Left kidney (tissue), 2 donors: ENCODE data around the gene SRM. TPM values are rescaled to one million over a fixed set of nuclear protein-coding genes. Genes with fewer than 3 reads are reported as not detected.
"Not testable (repeated sequence)": the region's sequence is repeated elsewhere in the genome, so short reads cannot be mapped to it uniquely, and the experiment has no call there.

Source experiments
- DNase-seq: peaks from one replicate; pipeline ENCODE4 v3.0.0-alpha.2; 2013
- polyA plus RNA-seq: library from polyadenylated mRNA; unstranded; fragments of 120-200 nt; gene quantifications from one replicate; pipeline ENCODE4 v1.2.1, GENCODE V29; 2013; ENCODE audit not compliant: insufficient read length

SRM gene
- polyA plus RNA-seq, 1 donor, result 41.3 TPM

DNA sequence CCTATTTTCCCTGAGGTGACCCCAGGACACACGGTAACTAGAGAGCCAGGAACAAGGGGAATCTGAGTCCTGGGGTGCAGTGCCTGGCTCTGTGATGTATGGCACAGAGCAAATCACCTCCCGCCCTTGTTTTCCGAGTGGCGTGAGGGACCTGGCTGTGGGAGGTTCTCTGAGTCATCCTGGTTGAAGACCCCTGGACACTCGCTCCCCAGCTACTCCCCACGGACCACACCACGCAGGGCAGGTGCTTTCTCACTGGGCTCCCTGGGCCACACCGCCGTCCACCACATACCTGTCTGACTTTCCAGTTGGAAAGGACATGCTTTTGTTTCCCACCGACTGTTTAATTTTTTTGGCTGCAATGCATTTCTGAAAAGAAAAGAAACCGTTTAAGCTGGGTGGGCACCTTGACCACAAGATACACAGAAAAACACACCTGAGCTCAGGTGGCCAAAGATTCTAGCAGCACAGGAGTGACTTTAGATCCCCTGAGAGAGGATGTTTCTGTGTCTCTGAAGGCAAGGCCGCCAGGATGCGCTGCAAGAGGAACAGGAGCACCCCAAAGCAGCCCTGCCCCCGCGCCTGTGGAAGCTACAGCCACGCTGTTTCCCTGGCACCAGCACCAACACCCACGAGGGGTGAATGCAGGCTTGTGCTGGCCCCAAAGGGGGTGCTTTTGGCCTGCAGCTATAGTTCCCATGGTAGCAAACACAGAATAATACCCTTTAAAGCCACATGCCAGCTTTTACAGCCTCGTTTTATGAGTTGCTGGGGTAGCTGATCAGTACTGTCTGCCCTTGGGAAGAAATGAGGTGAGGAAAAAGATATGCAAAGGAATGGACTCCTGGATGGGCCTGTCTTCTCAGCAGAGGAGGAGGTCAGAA, 8.1 kb upstream of the SRM start:
- DNase-seq, result no peak

DNA sequence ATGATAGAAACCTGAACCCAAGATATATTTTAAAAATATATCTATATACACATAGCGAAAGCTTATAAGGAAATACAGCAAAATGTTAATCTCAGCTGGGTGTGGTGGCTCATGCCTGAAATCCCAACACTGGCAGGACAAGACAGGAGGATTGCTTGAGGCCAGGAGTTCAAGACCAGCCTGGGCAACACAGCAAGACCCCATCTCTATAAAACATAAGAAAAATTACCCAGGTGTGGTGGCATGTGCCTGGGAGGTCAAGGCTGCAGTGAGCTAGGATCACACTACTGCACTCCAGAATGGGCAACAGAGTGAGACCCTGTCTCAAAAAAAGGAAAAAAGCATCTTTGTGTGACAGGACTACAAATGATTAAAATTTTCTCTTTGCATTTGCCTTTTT, 6.0 kb upstream of the SRM start:
- no peak for DNase-seq

DNA sequence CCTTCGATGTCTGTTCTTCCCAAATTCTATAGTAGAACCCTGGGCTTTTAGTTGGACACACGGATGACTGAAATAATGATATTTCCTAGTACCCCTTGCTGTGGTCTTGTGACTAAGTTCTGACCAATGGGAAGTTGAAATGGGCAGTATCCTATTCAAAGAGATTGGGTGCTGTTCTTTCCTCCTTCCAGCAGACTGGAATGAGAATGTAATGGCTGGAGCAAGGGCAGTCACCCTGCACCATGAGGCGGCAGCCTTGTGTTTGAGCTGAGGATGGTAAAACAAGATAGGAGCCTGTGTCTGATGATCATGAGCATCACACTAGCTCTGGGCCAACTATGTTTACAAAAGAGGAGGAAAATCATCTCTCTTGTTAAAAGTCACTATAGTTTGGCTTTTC, 5.1 kb upstream of the SRM start:
- DNase-seq, result no peak

DNA sequence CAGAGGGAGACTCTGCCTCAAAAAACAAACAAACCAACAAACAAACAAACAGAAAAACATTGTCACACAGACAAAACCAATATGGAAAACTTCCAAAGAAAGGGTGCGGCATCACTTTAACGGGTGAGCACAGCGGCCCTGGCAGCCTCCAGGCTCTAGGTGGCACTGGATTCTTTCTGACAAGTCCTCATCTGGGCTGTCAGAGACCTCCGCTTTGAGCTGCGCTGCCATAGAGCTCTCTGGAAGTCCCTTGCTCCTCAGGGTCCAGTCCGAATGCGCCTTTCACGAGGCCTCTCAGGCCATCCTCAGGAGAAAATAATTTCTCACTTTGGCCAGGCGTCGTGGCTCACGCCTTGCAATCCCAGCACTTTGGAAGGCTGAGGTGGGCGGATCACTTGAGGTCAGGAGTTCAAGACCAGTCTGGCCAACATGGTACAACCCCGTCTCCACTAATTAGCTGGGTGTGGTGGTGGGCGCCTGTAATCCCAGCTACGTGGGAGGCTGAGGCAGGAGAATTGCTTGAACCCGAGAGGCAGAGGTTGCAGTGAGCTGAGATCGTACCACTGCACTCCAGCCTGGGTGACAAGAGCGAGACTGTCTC, 4.2 kb upstream of the SRM start:
- not testable (repeated sequence) for DNase-seq

DNA sequence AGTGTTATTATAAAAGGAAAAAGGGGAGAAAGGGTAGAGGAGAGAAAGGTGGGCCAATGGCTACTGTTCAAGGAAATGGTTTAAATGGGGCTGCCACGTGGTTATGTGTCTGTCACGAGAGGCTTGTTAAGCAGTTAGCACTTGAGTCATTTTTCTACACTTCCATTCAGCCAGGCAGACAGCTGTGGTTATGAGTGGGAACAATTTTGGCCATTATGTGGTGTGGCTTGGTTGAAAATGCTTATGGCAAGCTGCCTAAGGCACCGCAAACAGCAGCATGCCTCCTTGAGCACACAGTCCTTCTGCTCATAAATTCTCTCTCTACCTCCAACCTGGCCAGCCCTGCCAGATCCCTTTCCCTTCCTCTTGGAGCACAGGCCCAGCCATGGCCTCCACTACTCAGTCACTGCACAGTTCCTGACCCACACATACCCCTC, 3.2 kb upstream of the SRM start:
- no peak for DNase-seq

DNA sequence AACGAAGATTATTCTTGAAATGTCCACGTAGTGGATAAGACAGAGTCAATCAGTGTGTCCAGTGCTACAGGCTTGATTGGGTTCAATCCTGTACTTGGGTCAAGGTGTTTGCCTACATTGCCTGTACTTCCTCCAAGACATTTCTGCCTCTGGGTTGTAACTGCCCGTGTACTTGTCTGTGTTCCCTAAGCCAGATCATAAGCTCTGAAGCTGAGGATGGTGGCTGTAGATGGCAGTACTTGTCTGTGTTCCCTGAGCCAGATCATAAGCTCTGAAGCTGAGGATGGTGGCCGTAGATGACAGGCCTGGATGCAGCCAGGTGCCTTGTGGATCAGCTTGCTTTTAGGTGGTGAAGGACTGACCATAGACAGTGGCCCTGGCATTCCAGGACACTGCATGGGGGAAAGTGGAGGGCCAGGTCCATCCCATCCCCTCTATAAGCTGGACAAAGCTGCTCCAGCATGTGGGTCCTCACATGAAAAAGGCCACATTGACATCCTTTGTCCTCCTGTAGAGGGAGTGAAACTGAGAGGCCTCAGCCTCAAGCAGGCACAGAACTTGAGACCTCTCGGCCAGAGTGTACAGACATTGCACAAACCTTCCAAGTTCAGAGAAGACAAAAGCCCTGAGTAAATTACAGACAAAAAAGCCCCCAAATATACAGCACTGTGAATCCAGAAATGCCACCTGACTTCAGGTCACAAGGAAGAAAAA, 2.0 kb upstream of the SRM start:
- no peak for DNase-seq

DNA sequence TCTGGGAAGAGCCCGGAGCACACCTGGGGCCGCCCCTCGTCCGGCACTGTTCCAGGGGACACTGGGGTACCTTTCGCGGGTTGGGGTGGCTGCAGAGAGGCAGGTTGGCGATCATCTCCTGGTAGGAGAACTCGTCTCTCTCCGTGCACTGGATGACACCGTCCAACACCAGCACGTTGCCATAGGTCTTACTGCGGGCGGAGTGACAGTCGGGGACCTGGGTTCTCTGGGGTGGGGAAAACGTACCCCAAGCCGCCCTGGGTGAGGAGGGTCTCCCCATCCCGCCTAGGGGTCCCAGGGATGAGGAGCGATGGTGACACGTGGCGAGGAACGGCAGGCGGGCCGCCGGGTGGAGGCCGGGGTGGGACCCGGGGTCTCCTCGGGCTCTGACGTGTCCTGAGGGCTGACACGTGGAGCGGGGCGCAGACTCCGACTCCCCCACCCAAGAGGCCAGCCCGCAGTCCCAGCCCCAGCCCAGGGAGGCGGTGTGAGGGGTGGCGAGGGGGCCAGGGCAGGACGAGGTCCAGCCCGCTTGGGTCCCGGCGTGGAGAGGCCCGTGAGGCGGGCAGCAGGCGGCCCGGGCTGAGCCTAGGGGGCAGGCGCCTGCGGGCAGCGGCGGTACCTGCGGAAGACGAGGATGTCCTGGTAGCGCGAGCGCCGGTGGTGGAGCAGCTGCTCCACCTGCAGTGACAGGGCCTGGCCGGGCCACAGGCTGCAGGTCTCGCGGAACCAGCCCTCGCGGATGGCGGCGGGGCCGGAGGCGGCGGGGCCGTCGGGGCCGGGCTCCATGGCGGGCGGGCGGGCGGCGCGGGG, 457 bp downstream of the SRM start:
- DNase-seq, result no peak

DNA sequence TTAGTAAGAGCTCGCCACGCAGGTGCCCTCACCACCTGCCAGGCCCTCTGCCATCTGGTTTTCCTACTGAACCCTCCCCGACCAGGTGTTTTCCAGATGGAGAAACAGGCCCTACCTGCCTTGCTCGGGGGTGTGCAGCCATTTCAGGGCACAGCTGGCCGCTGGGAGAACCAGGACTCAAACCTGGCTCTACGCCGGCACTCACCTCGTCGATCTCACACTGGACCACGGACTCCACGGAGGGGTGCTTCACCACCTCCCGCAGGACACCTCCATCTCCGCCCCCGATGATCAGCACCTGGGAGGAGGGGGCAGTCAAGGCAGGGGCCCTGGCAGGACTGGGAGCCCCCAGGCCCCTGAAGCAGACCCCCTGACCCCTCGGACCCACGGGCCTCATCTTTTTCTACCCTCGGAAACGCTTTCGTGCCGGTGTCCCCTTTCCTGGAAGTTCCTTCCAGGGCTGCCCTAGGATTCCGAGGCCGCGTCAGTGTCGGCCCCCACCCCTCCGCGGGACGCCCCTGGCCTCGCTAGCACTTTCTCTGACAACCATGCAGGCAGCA, 1.1 kb downstream of the SRM start:
- no peak for DNase-seq

DNA sequence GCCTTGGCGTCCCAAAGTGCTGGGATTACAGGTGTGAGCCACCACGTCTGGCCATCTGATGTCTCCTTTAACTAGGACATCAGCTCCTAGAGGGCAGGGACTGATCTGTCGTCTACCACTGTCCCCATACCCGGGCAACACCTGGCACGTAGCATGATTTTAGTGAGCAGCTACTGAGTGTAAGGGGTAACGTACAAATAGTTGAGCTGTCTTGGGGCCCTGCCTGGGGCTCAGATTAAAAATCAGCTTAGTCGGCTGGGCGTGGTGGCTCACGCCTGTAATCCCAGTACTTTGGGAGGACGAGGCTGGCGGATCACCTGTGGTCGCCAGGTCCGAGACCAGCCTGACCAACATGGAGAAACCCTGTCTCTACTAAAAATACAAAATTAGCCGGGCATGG, 1.8 kb downstream of the SRM start:
- no peak for DNase-seq

DNA sequence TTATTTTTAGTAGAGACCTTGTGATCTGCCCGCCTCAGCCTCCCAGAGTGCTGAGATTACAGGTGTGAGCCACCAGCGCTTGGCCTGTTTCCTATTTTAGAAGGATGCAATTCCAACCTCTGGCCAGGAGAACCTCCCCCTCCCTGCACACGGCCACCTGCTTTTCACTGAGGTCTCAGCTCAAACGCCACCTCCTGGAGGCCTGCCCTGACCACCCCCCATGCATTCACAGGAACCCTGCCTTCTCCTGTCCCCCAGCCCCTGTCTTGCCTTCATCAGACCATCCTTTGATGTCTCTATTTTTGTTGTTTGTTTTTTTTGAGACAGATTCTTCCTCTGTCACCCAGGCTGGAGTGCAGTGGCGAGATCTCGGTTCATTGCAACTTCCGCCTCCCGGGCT, 2.3 kb downstream of the SRM start:
- DNase-seq, result no peak

DNA sequence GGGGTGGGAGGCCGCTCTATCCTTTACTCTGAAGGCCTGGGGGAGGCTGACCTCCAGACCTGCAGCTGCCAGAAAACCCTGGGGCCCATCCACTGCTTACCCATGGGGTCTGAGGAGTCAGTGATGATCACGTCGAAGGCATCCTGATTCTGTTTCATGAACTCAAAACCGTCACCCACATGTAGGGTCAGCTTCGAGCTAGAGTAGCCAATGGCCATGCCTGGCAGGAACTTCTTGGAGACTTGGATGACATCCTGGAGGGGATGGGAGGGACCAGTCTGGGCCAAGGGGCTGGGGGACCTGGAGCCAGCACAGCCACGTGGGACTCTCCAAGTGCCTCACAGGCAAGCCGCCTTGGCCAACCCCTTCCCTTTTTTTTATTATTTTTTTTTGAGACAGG, 3.3 kb downstream of the SRM start:
- DNase-seq, result no peak

DNA sequence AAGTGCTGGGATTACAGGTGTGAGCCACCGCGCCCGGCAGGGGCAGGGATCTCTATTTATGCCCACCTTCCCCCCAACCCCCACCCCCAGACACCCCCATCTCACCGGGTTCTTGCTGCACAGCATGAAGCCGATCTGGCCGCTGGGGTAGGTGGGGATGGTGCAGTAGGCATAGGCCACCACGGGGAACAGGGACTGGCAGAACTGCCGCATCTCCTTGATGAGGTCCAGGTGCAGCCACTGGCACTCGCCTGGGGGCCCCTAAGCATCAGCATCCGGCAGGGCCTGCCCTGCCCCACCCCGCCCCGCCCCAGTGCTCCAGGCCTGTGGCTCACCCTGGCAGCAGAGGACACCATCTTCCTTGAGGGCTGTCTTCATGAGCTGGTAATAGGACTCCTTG, 4.1 kb downstream of the SRM start:
- no peak for DNase-seq

DNA sequence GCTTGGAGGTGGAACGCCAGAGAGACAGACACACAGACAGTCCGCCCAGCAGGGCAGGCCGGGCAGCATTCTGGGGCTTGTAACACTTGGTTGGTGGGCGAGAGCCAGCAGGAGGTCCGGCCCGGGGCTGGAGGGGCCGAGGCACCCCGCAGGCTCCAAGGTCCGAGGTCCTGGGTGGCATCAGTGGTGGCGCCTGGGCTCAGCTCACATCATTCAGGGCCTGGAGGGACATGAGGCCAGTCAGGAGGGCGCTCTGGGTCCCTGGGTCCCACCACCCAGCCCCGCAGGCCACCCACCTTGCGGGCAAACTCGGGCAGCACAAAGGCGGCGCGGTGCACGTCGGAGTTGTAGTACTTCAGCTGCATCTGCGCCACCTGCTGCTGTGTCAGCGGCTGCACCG, 5.2 kb downstream of the SRM start:
- no peak for DNase-seq

DNA sequence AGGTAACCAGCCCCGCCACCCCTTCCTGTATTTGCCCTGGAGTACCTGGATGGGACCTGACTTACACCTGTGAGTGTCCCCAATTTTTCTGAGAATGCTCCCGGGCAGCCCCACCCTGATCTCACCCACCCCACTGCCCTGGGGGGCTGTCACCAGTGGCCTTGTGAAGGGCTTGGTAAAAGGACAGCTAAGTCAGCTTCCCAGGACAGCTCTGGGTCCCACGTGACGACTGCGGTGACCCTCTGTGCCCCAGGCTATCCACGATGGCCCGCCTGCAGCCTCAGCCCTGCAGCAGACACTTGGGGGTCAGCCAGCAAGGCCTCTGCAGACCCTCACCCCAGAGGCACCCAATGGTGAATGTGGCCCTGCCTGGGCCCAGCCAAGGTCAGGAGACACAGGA, 5.6 kb downstream of the SRM start:
- no peak for DNase-seq

DNA sequence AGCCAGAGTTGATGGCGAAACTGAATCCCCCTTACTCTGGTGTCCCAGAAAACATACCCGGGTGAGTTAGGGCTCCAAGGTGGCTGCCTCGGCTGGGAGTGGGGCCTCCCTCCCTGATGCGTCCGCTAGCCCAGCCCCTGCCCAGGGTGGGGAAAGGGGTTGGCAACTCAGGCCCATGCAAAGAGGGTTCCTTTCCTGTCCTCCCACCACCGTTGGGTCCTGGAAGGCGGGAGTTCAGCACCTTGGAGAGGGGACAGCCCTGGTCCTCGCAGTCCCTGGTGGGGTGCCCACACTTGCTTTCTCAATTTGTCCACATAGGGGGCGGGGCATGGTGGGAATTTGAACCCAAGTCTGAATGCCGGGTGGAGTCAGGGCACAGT, 6.1 kb downstream of the SRM start:
- no peak for DNase-seq

DNA sequence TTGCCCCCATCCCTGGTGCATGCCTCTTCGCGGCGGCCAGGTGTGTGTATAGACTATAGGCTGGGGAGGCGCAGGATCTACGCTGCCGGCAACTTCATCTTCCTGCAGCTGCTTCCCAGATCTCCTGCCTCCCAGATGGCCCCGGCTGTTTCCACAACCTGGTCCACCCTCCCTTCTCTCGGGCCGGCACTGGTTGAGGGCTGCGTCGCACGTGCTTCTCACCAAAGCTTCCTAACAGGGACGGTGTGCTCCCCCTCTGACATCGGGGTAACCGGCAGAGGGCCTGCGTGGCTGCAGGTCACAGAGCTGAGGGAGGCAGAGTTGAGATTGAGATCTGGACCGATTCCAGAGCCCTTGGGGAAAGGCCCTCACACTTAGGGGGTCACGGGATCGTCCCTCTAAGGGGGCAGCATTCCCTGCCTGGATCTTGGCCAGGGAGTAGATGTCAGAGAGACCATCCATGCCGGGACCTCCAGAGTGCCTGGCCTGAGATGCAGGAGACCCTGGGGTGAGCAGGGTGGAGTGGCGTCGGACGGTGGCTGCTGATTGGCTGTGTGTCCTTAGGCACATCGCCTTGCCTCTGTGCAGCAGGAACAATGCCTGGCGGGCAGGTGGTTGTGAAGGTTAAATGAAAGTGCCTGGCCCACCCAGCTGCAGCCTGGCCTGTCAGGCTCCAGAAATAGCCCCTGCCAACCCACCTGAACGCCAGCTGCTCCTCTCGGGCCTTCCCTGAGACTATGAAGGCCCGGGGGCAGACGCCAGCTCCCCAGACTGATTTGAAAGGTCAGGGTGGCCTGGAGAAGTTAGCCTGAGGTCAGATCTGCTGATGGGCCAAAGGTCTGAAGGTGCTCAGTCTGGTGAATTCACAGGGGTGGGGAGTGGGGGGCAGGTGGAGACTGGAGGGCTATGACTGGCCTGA, 6.7 kb downstream of the SRM start:
- DNase-seq, result no peak

DNA sequence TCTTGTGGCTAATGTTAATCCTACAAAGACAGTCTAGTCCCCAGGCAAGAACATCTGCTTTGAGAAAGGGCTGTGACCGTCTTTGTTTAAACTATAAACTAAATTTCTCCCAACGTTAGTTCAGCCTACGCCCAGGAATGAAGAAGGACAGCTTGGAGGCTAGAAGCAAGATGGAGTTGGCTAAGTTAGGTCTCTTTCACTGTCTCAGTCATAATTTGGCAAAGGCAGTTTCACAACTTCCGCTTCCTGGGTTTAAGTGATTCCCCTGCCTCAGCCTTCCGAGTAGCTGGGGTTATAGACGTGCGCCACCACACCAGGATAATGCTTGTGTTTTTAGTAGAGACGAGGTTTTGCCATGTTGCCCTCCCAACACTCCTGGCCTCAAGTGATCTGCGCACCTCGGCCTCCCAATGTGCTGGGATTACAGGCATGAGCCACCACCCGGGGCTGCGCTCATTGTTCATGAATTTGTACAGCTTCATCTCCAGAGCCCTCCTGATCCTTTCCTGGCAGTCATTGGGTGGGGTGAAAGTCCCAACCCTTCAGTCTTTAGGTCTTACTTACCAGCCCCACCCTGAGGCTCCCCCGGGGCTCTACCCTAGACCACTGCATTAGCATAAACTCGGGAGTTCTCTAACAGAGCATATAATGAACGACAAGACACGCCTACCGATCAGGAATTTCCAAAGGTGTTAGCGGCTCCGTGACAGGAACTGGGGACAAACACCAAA, 7.9 kb downstream of the SRM start:
- DNase-seq, result no peak

DNA sequence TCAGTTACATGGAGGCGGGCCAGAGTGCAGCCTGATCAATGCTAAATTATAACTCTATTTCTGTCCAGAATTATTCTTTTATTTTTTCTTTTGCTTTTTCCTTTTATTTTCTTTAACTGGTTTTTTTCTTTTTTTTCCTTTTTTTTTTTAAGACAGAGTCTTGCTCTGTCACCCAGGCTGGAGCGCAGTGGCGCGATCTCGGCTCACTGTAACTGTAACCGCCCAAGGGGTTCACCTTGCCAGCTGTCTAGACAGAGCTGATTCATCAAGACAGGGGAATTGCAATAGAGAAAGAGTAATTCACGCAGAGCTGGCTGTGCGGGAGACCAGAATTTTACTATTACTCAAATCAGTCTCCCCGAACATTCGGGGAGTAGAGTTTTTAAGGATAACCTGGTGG, 8.7 kb downstream of the SRM start:
- DNase-seq, result not testable (repeated sequence)

DNA sequence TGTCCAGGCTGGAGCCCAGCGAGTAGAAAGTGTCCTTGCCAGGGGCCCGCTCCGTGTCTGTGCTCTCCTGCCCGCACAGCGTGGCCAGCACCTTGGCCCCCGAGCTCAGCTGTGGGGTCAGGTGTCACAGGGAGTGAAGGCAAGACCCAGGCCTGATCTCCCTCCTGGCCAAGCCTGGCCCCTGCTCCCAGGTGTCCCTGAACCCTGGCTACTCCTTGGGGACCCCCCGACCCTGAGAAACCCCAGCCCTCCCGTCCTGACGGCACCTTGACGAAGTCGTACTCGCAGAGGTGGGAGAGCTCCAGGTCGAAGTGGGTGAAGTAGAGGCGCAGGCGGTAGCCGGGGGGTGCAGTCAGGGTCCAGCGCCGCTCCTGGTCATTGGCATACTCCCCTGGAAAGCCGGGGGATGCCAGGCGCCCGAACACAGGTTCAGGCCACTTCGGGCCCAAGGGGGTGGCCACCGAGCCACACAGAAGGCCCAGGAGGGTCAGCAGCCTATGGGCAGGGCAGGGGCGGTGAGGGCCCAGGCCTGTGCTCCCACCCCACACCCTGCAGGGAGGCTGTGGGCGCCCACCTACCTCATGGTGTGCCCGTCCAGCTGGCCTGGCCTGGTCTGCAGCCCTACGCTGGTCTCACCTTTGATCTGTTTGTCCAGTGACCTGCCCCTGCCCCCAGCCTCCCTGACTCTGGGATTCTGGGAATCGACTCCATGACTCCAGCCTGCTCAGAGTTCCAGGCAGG, 13.0 kb downstream of the SRM start, which contains the start of gene MASP2:
MASP2 (minus strand) TSS at position 615 of the 741 bp plus-strand sequence; CDS start at position 583, 32 bp downstream.
- DNase-seq, result no peak

DNA sequence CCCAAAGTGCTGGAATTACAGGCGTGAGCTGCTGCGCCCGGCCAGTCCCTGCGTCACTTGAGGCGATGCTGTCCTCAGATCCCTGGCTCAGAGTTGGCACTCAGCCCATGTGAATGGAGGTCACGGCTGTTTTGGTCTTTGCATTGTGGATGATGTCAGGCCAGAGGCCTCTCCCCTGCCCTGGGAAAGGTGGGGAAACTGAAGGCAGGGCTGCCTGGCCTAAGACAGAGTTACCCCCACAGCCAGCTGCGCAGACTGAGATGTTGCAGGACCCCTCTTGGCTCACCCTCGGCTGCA, 13.6 kb downstream of the SRM start:
- DNase-seq, result no peak
